Esophagus squamous epithelium (tissue), 4 donors: ENCODE results near the gene NUP54.

ENCODE experiments used
- CTCF ChIP-seq, 6 experiments: fragments of 450-650 bp in 4 of 6; fragments of 200-600 bp in 2 of 6; sonication (generic) in 2 of 6; IDR thresholded peaks; one replicate each; pipeline ENCODE4 v1.5.1; 2016 to 2019; ENCODE audit warnings: antibody characterized with exemption in 6 of 6, mild to moderate bottlenecking in 4 of 6, moderate library complexity in 4 of 6
- POLR2A ChIP-seq, 4 donors: fragments of 450-650 bp; IDR thresholded peaks; one replicate each; pipeline ENCODE4 v1.6.1; 2017; ENCODE audit warnings: antibody characterized with exemption in 4 of 4, mild to moderate bottlenecking in 4 of 4, moderate library complexity in 3 of 4

DNA sequence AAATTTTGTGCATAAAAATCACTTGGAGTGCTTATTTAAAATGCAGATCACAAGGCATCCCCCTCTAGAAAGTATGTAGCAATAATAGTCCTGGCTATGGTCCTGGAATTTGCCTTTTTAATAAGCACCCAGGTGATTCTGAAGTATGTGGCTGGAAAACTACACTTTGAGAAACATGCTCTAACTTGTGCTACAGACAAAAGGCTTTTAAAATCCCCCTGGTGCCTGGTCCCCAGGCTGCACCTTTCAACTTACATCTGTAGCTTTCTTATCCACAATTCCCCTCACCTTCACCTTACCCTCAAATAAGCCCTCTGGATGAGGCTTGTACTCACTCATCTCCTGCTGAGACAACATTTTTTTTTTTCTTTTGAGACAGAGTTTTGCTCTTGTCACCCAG lies 52.6 kb downstream of the NUP54 start:
- no peak for TF ChIP-seq POLR2A (IDR thresholded peaks at IDR 0.05)
- TF ChIP-seq CTCF (IDR thresholded peaks at IDR 0.05), result no peak
